HEK293 (cell line): Measurements from ENCODE around the gene C14orf132.

Experiments
- CTCF ChIA-PET: fragments of 350-600 bp; formaldehyde crosslinking; extraction: SDS; loops from one replicate; lab custom pipeline; 2021; ENCODE audit warnings: antibody characterized with exemption; lab: Yijun Ruan, JAX
- POLR2A ChIA-PET: fragments of 300-600 bp; formaldehyde crosslinking; extraction: SDS; loops from one replicate; lab custom pipeline; 2020; ENCODE audit warnings: antibody characterized with exemption, inconsistent platforms; lab: Yijun Ruan, JAX
- H3K27ac ChIP-seq: fragments of 200-500 bp; sonication (Bioruptor generic); 2 replicates; pipeline ENCODE4 v1.5.1; 2014; ENCODE audit warnings: low read depth, low read length, control low read depth, inconsistent platforms; ENCODE audit errors: extremely low read depth
- H3K36me3 ChIP-seq, 2 experiments: fragments of 200-500 bp in 1 of 2; sonication (Bioruptor generic) in 1 of 2; 1 replicate in 1 of 2; 2 replicates in 1 of 2; pipeline ENCODE4 v1.5.1; 2014 to 2017; ENCODE audit warnings: inconsistent platforms in 2 of 2, low read length in 2 of 2; ENCODE audit not compliant: control insufficient read depth in 2 of 2, insufficient read depth in 1 of 2
- H3K4me1 ChIP-seq: fragments of 200-500 bp; sonication (Bioruptor generic); 2 replicates; pipeline ENCODE4 v1.5.1; 2014; ENCODE audit warnings: mild to moderate bottlenecking, low read length, inconsistent platforms; ENCODE audit not compliant: control insufficient read depth, insufficient read depth
- H3K4me3 ChIP-seq: 2 replicates; pipeline ENCODE4 v1.5.1; 2011; ENCODE audit warnings: low read depth, mild to moderate bottlenecking, control low read depth, low read length, moderate library complexity
- H3K9me3 ChIP-seq: fragments of 200-500 bp; sonication (Bioruptor generic); 2 replicates; pipeline ENCODE4 v1.5.1; 2014; ENCODE audit warnings: low read depth, low read length, inconsistent platforms; ENCODE audit not compliant: control insufficient read depth, insufficient read depth
- KLF7 ChIP-seq: fragments of 450-650 bp; formaldehyde crosslinking; IDR thresholded peaks from 2 replicates; pipeline ENCODE4 v1.5.1; 2016; ENCODE audit warnings: missing biosample characterization, missing genetic modification characterization, borderline replicate concordance
- PRDM10 ChIP-seq: fragments of 450-650 bp; formaldehyde crosslinking; IDR thresholded peaks from 2 replicates; pipeline ENCODE4 v1.5.1; 2016; ENCODE audit warnings: missing biosample characterization, missing genetic modification characterization
- SALL2 ChIP-seq: fragments of 450-650 bp; formaldehyde crosslinking; IDR thresholded peaks from 2 replicates; pipeline ENCODE4 v1.5.0; 2017; ENCODE audit warnings: missing biosample characterization, mild to moderate bottlenecking, missing genetic modification characterization, borderline replicate concordance
- YY1 ChIP-seq: fragments of 450-650 bp; formaldehyde crosslinking; IDR thresholded peaks from 2 replicates; pipeline ENCODE4 v1.5.1; 2018; ENCODE audit warnings: missing biosample characterization, missing genetic modification characterization
- ZBTB48 ChIP-seq: fragments of 450-650 bp; formaldehyde crosslinking; IDR thresholded peaks from 2 replicates; pipeline ENCODE4 v1.5.1; 2016; ENCODE audit warnings: missing biosample characterization, missing genetic modification characterization
- ZFHX2 ChIP-seq: fragments of 450-650 bp; formaldehyde crosslinking; conservative IDR thresholded peaks from 2 replicates; pipeline ENCODE4 v1.5.1; 2016; ENCODE audit warnings: missing biosample characterization, missing genetic modification characterization
- ZFP37 ChIP-seq: fragments of 450-650 bp; formaldehyde crosslinking; IDR thresholded peaks from 2 replicates; pipeline ENCODE4 v1.5.1; 2016; ENCODE audit warnings: missing biosample characterization, missing genetic modification characterization
- ZNF132 ChIP-seq: fragments of 450-650 bp; formaldehyde crosslinking; IDR thresholded peaks from 2 replicates; pipeline ENCODE4 v1.5.1; 2017; ENCODE audit warnings: missing biosample characterization, missing genetic modification characterization, borderline replicate concordance
- ZNF175 ChIP-seq: fragments of 450-650 bp; formaldehyde crosslinking; IDR thresholded peaks from 2 replicates; pipeline ENCODE4 v1.5.1; 2016; ENCODE audit warnings: missing biosample characterization, missing genetic modification characterization
- ZNF24 ChIP-seq: fragments of 450-650 bp; formaldehyde crosslinking; IDR thresholded peaks from 2 replicates; pipeline ENCODE4 v1.5.1; 2016; ENCODE audit warnings: missing biosample characterization, missing genetic modification characterization
- ZNF26 ChIP-seq: fragments of 450-650 bp; formaldehyde crosslinking; IDR thresholded peaks from 2 replicates; pipeline ENCODE4 v1.5.1; 2016; ENCODE audit warnings: missing biosample characterization, missing genetic modification characterization
- ZNF341 ChIP-seq: fragments of 450-650 bp; formaldehyde crosslinking; IDR thresholded peaks from 2 replicates; pipeline ENCODE4; 2016; ENCODE audit warnings: low read depth, missing biosample characterization, missing genetic modification characterization
- ZNF423 ChIP-seq: fragments of 450-650 bp; formaldehyde crosslinking; IDR thresholded peaks from 2 replicates; pipeline ENCODE4 v1.5.1; 2016; ENCODE audit warnings: missing biosample characterization, missing genetic modification characterization
- ZNF426 ChIP-seq: fragments of 450-650 bp; formaldehyde crosslinking; IDR thresholded peaks from 2 replicates; pipeline ENCODE4 v1.5.1; 2017; ENCODE audit warnings: missing biosample characterization, missing genetic modification characterization, mild to moderate bottlenecking, inconsistent platforms, moderate library complexity
- ZNF501 ChIP-seq: fragments of 450-650 bp; formaldehyde crosslinking; IDR thresholded peaks from 2 replicates; pipeline ENCODE4 v1.5.1; 2016; ENCODE audit warnings: missing biosample characterization, missing genetic modification characterization
- ZNF521 ChIP-seq: fragments of 450-650 bp; formaldehyde crosslinking; IDR thresholded peaks from 2 replicates; pipeline ENCODE4 v1.5.1; 2017; ENCODE audit warnings: missing biosample characterization, mild to moderate bottlenecking, missing genetic modification characterization
- ZNF629 ChIP-seq: fragments of 450-650 bp; formaldehyde crosslinking; IDR thresholded peaks from 2 replicates; pipeline ENCODE4 v1.5.1; 2017; ENCODE audit warnings: missing biosample characterization, missing genetic modification characterization
- ZNF660 ChIP-seq: fragments of 450-650 bp; IDR thresholded peaks from 2 replicates; pipeline ENCODE4 v1.5.1; 2018; ENCODE audit warnings: missing biosample characterization, mild to moderate bottlenecking, missing genetic modification characterization
- ZNF664 ChIP-seq: fragments of 450-650 bp; formaldehyde crosslinking; IDR thresholded peaks from 2 replicates; pipeline ENCODE4 v1.5.1; 2016; ENCODE audit warnings: missing biosample characterization, missing genetic modification characterization
- ZNF830 ChIP-seq: fragments of 450-650 bp; IDR thresholded peaks from 2 replicates; pipeline ENCODE4 v1.5.0; 2018; ENCODE audit warnings: missing biosample characterization, missing genetic modification characterization, low read depth, mild to moderate bottlenecking, moderate library complexity
- ZNF837 ChIP-seq: fragments of 450-650 bp; formaldehyde crosslinking; IDR thresholded peaks from 2 replicates; pipeline ENCODE4 v1.5.1; 2016; ENCODE audit warnings: missing biosample characterization, missing genetic modification characterization
- TF ChIP-seq, protein P1 (sequence below): fragments of 450-650 bp; formaldehyde crosslinking; IDR thresholded peaks from 2 replicates; pipeline ENCODE4 v1.5.1; 2016; ENCODE audit warnings: missing biosample characterization, missing genetic modification characterization
- TF ChIP-seq, protein P2 (sequence below): fragments of 450-650 bp; formaldehyde crosslinking; IDR thresholded peaks from 2 replicates; pipeline ENCODE4 v1.5.1; 2016; ENCODE audit warnings: missing biosample characterization, missing genetic modification characterization, low read depth
- TF ChIP-seq, protein P3 (sequence below): fragments of 450-650 bp; formaldehyde crosslinking; IDR thresholded peaks from 2 replicates; pipeline ENCODE4 v1.5.1; 2017; ENCODE audit warnings: missing biosample characterization, missing genetic modification characterization

The C14orf132 gene

DNA sequence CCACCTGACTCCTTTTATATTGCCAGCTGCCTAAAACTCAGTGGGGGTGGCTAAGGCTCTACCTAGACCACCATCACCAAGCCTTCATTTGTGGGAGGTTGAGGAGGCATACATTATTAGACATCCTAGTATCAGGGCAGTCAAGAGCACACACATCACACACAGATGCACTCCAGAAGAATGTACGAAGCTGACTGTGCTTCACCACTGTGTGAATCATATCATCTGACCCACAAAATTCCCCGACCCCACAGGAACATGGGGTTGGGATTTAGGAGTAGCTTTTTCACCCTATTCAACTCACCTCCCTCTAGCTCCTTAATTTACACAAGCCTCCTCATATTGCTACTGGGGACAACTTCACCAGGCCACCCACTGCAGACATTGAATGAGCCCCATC is 100.7 kb downstream of the C14orf132 start:
- Histone ChIP-seq H3K36me3 (no peaks in the 10 kb centered on the region), H3K4me1 (no peaks in the 10 kb centered on the region), H3K9me3 (no peaks in the 10 kb centered on the region; the same call in 1 of the 2 replicates), H3K27ac (no peak overlapping the region), H3K4me3 (no peak overlapping the region)
- ChIA-PET CTCF (interaction anchor here (0.6 kb wide), 1 partner anchor 123 kb away, joined by 4 read pairs; no protein-coding TSS in a partner anchor), POLR2A (no interaction called here)
- no peak for TF ChIP-seq ZNF24 (tag by site-specific recombination)
- no peak for TF ChIP-seq ZFP37 (tag by site-specific recombination)
- no peak for TF ChIP-seq ZNF629 (tag by site-specific recombination)
- TF ChIP-seq ZNF664 (tag by site-specific recombination) = no peak
- TF ChIP-seq, protein P1, sequence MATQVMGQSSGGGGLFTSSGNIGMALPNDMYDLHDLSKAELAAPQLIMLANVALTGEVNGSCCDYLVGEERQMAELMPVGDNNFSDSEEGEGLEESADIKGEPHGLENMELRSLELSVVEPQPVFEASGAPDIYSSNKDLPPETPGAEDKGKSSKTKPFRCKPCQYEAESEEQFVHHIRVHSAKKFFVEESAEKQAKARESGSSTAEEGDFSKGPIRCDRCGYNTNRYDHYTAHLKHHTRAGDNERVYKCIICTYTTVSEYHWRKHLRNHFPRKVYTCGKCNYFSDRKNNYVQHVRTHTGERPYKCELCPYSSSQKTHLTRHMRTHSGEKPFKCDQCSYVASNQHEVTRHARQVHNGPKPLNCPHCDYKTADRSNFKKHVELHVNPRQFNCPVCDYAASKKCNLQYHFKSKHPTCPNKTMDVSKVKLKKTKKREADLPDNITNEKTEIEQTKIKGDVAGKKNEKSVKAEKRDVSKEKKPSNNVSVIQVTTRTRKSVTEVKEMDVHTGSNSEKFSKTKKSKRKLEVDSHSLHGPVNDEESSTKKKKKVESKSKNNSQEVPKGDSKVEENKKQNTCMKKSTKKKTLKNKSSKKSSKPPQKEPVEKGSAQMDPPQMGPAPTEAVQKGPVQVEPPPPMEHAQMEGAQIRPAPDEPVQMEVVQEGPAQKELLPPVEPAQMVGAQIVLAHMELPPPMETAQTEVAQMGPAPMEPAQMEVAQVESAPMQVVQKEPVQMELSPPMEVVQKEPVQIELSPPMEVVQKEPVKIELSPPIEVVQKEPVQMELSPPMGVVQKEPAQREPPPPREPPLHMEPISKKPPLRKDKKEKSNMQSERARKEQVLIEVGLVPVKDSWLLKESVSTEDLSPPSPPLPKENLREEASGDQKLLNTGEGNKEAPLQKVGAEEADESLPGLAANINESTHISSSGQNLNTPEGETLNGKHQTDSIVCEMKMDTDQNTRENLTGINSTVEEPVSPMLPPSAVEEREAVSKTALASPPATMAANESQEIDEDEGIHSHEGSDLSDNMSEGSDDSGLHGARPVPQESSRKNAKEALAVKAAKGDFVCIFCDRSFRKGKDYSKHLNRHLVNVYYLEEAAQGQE = no peak
- no peak for TF ChIP-seq ZNF26 (tag by site-specific recombination)
- no peak for TF ChIP-seq ZNF501 (tag by site-specific recombination)
- no peak for TF ChIP-seq KLF7 (tag by site-specific recombination)
- TF ChIP-seq, protein P2, sequence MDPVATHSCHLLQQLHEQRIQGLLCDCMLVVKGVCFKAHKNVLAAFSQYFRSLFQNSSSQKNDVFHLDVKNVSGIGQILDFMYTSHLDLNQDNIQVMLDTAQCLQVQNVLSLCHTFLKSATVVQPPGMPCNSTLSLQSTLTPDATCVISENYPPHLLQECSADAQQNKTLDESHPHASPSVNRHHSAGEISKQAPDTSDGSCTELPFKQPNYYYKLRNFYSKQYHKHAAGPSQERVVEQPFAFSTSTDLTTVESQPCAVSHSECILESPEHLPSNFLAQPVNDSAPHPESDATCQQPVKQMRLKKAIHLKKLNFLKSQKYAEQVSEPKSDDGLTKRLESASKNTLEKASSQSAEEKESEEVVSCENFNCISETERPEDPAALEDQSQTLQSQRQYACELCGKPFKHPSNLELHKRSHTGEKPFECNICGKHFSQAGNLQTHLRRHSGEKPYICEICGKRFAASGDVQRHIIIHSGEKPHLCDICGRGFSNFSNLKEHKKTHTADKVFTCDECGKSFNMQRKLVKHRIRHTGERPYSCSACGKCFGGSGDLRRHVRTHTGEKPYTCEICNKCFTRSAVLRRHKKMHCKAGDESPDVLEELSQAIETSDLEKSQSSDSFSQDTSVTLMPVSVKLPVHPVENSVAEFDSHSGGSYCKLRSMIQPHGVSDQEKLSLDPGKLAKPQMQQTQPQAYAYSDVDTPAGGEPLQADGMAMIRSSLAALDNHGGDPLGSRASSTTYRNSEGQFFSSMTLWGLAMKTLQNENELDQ (tag by site-specific recombination) = no peak
- TF ChIP-seq ZFHX2 (tag by site-specific recombination) = no peak
- no peak for TF ChIP-seq ZNF423
- no peak for TF ChIP-seq YY1
- TF ChIP-seq, all 188 proteins: peak for 0

DNA sequence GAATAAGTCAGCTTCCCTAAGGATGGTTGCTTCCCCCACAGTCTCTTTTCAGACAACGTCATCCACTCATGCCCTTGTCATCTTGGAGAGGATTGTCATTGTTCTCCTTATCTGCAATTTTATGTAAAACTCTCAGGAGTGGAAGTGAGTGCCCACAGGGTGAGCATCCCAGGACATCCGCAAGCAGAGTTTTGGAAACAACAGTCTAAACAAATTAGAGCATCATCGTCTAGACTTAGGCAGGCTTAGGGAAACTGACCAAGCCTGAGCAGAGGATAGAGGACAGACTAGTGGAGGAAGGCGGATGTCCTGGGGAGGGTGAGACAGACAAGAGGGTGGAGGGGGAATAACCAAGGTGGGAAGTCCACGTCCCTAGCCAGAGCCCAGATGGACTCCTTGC is 101.8 kb downstream of the C14orf132 start:
- Histone ChIP-seq H3K36me3 (no peaks in the 10 kb centered on the region), H3K4me1 (no peaks in the 10 kb centered on the region), H3K9me3 (no peaks in the 10 kb centered on the region; the same call in 1 of the 2 replicates), H3K4me3 (no peak overlapping the region), H3K27ac (no peak overlapping the region)
- ChIA-PET POLR2A (no interaction called here), CTCF (interaction anchor here (0.6 kb wide), 1 partner anchor 98 kb away, joined by 3 read pairs; no protein-coding TSS in a partner anchor)
- TF ChIP-seq ZNF660 (no peak), ZNF175 (tag by site-specific recombination) (no peak), ZNF837 (no peak), ZNF830 (no peak), ZNF426 (no peak), ZNF629 (tag by site-specific recombination) (no peak), PRDM10 (tag by site-specific recombination) (no peak), ZNF132 (tag by site-specific recombination) (no peak), ZNF521 (no peak), SALL2 (tag by site-specific recombination) (no peak), ZBTB48 (tag by site-specific recombination) (no peak), ZNF341 (no peak)
- TF ChIP-seq, protein P3, sequence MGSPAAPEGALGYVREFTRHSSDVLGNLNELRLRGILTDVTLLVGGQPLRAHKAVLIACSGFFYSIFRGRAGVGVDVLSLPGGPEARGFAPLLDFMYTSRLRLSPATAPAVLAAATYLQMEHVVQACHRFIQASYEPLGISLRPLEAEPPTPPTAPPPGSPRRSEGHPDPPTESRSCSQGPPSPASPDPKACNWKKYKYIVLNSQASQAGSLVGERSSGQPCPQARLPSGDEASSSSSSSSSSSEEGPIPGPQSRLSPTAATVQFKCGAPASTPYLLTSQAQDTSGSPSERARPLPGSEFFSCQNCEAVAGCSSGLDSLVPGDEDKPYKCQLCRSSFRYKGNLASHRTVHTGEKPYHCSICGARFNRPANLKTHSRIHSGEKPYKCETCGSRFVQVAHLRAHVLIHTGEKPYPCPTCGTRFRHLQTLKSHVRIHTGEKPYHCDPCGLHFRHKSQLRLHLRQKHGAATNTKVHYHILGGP (tag by site-specific recombination) = no peak
